AG04449 (cell line): ENCODE data around the gene GAB1.

ENCODE experiments used
- CTCF ChIA-PET: fragments of 350-600 bp; formaldehyde crosslinking; extraction: SDS; loops from one replicate; lab custom pipeline; 2021; ENCODE audit warnings: antibody characterized with exemption; lab: Yijun Ruan, JAX
- POLR2A ChIA-PET: fragments of 400-600, 350-600 bp; formaldehyde crosslinking; extraction: SDS; loops from one replicate; lab custom pipeline; 2020; ENCODE audit warnings: antibody characterized with exemption, inconsistent platforms; lab: Yijun Ruan, JAX
- DNase-seq: peaks from one replicate; pipeline ENCODE4 v3.0.0-alpha.2; 2010; ENCODE audit warnings: low read depth, low spot score
- H3K4me3 ChIP-seq: 2 replicates; pipeline ENCODE4 v1.5.1; 2011; ENCODE audit warnings: low read depth, mild to moderate bottlenecking, control low read depth, low read length
- TF ChIP-seq, protein P1 (sequence below): IDR thresholded peaks from one replicate; pipeline ENCODE4 v1.5.1; 2011; ENCODE audit warnings: mild to moderate bottlenecking, moderate library complexity, low read length, control low read depth, inconsistent platforms; ENCODE audit not compliant: insufficient read depth; ENCODE audit errors: missing control alignments

Gene GAB1

DNA sequence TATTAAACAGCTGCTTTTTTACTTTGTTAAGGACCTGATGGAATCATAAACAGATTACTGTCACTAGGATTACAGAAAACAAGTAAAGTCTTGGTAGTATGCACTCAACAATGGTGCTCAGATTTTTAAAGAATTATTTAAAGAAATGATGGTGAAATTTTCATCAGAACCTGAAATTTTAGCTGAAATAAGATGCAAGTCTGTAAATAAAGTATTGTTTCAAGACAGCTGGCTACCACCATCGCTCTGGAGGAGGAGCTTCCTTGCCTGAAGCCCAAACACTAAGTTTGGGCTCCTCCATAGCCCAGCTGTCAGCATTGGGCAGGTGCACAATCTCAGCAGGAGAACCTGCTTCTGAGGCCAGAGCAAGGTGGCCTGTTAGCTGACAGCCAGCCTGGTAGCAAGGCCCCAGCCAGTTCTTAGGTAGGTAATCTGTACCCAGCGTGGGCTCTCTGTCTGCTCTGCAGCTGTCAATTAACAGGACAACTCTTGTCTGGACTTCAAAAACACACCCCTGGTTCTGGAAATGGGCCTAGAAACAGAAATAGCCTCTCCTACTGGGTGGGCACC is 4.6 kb downstream of the GAB1 start:
- POLR2A ChIA-PET, result no interaction called here
- DNase-seq, result no peak
- TF ChIP-seq, protein P1, sequence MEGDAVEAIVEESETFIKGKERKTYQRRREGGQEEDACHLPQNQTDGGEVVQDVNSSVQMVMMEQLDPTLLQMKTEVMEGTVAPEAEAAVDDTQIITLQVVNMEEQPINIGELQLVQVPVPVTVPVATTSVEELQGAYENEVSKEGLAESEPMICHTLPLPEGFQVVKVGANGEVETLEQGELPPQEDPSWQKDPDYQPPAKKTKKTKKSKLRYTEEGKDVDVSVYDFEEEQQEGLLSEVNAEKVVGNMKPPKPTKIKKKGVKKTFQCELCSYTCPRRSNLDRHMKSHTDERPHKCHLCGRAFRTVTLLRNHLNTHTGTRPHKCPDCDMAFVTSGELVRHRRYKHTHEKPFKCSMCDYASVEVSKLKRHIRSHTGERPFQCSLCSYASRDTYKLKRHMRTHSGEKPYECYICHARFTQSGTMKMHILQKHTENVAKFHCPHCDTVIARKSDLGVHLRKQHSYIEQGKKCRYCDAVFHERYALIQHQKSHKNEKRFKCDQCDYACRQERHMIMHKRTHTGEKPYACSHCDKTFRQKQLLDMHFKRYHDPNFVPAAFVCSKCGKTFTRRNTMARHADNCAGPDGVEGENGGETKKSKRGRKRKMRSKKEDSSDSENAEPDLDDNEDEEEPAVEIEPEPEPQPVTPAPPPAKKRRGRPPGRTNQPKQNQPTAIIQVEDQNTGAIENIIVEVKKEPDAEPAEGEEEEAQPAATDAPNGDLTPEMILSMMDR, result no peak
- CTCF ChIA-PET, result no interaction called here
- no peak overlapping the region for H3K4me3 ChIP-seq

DNA sequence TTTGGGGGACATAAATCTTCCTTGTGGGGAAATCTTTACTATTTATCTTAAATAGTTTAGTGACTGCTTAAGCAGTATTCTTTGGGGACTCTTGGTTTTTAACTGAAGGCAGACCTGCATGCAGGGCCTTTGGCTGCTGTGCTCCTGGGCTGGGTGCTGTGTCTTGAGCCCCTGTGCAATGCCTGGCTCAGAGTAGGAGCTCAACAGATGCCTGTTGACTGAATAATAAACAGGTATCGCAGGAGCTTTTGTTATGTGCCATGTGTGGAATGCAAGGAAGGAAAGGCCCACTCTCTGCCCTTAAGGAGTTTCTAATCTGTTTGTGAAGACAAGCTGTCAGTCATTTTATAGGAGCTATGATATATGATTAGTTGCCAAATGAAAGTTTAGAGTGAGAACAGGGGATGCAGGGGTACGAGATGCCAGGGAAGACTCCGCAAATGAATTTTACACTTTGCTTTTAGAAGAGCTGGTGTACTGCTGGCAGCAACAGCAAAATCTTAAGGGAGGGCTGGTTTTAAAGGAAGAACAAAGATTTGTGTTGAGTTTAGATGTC is 6.7 kb downstream of the GAB1 start:
- DNase-seq, result no peak
- ChIA-PET CTCF (interaction anchor here (0.8 to 1.2 kb wide), 2 partner anchors 13 to 51 kb away, joined by 3 to 4 read pairs; no protein-coding TSS in a partner anchor), POLR2A (no interaction called here)
- H3K4me3 ChIP-seq, result no peak overlapping the region
- TF ChIP-seq, protein P1, result no peak

DNA sequence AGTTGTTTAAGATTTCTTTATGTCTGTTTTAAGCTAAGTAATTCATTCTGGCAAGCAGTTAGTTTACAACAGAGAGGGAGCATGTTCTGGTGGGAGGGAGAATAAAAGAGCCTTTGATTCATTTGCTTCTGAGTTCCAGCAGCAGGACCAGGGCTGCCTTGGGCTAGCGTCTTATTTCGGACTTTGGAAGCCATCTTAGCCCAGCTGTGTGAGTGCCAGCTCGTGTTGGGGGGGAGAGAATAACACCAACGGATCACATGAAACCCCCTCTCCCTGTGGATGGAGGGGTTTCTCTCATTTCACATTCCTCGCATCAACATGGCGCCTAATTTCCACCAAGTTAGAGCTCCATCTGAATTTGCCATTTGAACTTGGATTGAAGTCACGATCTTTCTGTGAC is 7.4 kb downstream of the GAB1 start:
- no peak for DNase-seq
- CTCF ChIA-PET, result interaction anchor here (0.8 to 1.2 kb wide), 2 partner anchors 14 to 50 kb away, joined by 3 to 4 read pairs; no protein-coding TSS in a partner anchor
- H3K4me3 ChIP-seq, result no peak overlapping the region
- TF ChIP-seq, protein P1, result no peak
- POLR2A ChIA-PET, result no interaction called here

DNA sequence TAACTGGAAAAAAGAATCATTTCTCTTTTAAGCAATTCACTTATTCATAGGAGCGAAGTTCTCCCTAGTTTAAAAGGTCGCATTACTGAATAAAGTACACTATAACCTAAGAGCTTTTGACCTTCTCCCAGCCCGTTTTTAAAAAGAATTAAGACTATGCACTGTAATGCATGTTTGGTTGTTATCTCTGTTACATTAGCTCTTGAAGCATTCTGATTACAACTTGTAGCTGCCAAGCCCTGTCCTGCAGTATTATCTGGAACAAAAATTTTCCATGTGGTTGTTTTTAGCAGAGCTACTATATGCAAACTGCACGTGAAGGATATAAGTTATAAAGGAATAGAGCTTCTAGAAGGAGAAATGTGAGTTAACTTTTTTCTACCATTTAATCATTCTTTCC is 8.1 kb downstream of the GAB1 start:
- no peak overlapping the region for H3K4me3 ChIP-seq
- no peak for DNase-seq
- ChIA-PET CTCF (interaction anchor here (1.2 kb wide), 1 partner anchor 8 kb away, joined by 7 read pairs; the partner anchor contains the start of gene GAB1), POLR2A (no interaction called here)
- TF ChIP-seq, protein P1, result no peak

DNA sequence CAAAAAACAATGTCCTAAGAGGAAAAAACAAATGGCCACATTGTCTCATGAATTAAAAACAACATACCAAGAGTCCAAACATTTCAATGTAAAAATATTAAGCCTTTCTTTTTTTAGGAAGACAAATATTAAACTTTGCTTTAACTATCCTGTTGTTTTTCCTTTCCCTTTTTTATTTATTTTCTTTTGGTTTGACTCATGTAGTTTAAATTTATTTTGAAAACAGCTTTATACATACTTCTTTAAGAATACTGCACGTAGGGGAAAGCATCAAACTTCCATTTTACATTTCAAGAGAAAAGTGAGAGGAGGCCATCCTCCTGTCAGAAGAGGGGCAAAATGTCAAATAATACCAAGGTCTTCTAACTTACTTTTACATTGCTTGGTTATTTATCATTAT is 8.7 kb downstream of the GAB1 start:
- ChIA-PET POLR2A (no interaction called here), CTCF (interaction anchor here (1.2 kb wide), 1 partner anchor 9 kb away, joined by 7 read pairs; the partner anchor contains the start of gene GAB1)
- no peak overlapping the region for H3K4me3 ChIP-seq
- DNase-seq, result no peak
- TF ChIP-seq, protein P1, result no peak

DNA sequence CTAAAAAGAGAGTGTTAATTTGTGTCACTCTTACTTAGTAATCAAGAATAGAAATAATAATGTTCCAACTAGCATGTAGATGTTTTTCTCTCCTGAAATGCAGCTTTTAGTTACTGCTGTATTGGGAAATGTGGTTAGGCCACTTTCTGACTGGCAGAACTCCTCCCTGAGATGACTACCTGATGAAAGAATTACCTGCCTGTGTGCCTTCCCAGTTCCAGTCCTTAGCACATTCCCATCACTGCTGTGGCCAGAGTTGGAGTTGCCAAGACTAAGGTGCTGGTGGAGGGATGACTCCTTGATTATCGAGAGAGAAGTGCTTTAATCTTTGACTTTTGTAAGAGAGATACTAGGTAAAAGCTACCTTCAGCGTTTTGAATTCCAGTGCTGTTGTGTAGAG is 9.5 kb downstream of the GAB1 start:
- TF ChIP-seq, protein P1, result no peak
- POLR2A ChIA-PET, result no interaction called here
- no peak for DNase-seq
- H3K4me3 ChIP-seq, result no peak overlapping the region
- CTCF ChIA-PET, result no interaction called here
